Muscle of back (tissue), 11 donors: ENCODE results near the gene SLC25A14. TPM values are rescaled to one million over a fixed set of nuclear protein-coding genes. Genes with fewer than 3 reads are reported as not detected.
A peak's percentile ranks its signal among the peaks of the same experiment; 100 is the strongest.

Experiments
- DNase-seq, 3 donors: peaks; one replicate each; pipeline versions ENCODE4 v3.0.0 to v3.0.0-alpha.2; 2013
- polyA plus RNA-seq, 10 donors: library from polyadenylated mRNA; unstranded; fragments of 120-200 nt; gene quantifications; one replicate each; pipeline ENCODE4 v1.2.1, GENCODE V29; 2013; ENCODE audit not compliant: insufficient read length in 10 of 10

SLC25A14 gene
- polyA plus RNA-seq, 10 donors: 7.8 to 17.1 (median 9.6) TPM

- DNase-seq: no peak
These were observed 36.4 kb downstream of the SLC25A14 start for GRCh38 chrX:130376077-130376476.

GRCh38 chrX:130378024-130378669 lies 38.4 kb downstream of the SLC25A14 start:
- DNase-seq: no peak

DNA sequence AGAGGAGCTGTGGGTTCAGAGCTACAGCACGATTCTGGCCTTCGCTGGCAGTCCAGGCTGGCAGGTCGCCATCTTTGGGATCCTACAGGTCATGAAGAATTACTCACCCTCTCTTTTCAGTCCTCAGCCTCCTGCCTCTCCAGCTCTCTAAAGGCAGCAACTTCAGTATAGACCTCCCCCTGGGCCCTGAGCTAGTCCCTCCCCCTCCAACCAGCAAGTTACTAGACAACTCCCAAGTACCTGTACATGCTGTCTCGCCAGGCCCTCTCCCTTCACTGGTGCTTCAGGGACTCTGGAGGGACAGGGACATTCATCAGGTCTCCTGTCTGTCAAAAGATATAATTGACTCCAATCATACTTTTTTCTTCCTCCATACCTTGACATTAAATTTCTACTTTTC lies 45.8 kb downstream of the SLC25A14 start, which contains the start of gene GPR119:
TSS of gene GPR119 (minus strand) at position 155 of the 400 bp plus-strand sequence. CDS start 227 bp downstream, outside the sequence.
- DNase-seq: no peak

DNA sequence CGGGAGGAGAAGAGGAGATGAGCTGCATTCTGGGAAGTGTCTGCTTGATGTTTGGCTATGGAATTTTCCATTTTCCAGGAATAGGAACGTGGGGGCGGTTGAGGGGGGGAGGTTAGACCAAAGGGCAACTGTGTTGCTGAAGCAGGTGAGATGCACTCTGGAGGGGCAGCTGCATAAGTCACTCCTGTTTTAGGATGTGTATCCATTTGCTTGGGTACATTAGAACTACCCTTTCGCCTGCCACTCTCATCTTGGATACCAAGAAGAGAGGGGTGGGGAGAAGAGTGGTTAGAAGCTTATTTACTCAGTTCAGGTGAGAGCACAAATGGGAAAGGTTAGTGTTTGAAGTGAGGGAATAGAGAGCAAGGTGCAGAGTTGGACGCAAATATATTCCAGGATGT lies 46.7 kb downstream of the SLC25A14 start:
- no peak for DNase-seq

DNA sequence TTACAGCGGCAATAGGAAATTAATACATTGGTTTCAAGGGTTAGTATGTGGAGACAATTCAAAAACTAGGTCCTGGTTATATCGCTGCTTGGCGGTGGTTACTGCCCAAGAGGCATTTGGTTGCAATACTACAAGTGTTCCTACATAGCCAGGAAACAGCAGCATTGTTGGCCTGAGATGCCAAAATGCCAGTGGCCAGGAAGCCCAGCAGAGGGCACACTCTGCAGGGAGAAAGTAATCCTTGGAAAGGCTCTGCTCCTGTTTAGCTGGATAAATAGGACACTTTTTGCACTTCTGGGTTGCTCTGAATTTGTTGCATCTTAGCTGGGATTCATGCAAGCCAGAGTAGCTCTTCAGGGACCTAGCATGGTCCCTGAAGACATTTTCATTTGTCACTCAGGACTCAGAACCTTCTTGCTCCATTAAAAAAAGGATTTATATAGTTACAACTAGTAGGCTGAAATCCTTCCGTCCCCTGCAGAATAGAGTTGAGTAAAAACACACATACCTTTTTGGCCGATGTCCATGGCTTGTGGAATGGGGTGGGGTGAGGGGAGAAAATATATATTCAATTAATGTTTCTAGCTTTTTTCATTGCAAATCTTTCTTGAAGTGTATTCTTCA lies 53.8 kb downstream of the SLC25A14 start:
- DNase-seq: peak; percentile 6 to 30 (median 19)

GRCh38 chrX:130395341-130395740 lies 55.6 kb downstream of the SLC25A14 start:
- no peak for DNase-seq

DNA sequence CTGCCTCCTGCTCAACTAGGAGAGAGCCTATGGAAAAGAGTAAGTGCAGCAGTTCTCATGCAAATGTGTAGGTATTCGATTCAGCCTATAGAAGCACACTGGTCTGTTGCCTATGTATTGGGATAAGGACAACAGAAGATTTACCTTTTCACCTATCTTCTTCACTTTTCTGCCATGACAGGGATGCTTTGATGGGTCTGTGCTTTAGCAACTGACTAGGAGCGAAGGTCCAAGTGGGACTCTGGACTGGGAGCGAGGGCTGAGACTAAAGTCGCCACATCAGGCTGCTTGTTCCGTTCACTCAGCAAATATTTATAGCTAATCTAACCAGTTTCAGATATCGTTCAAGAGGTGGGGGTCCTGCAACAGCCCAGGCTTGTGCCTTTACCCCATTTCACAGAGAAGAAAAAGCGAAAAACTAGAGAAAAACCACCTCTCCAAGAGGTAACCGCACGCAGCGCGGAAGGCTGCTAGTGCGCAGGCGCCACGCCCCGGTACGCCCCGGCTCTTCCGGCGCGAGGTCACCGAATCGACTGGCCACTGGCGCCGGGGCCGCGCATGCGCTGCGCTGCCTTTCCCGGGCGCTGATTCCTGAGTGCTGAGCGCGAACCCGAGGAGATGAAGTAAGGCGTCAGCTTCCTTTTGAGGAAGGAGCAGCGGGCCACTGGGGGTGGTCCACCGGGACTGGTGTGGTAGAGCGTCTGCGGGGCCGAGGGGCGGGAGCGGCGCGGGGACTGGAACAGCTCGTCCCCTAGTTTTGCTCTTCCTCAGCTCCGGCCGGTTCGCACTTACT lies 61.9 kb downstream of the SLC25A14 start, which contains the start of gene RBMX2:
TSS of gene RBMX2 (plus strand) at position 573 of the 793 bp plus-strand sequence. CDS start at position 619, 46 bp downstream.
- DNase-seq: peak; percentile 67 to 88 (median 85)

DNA sequence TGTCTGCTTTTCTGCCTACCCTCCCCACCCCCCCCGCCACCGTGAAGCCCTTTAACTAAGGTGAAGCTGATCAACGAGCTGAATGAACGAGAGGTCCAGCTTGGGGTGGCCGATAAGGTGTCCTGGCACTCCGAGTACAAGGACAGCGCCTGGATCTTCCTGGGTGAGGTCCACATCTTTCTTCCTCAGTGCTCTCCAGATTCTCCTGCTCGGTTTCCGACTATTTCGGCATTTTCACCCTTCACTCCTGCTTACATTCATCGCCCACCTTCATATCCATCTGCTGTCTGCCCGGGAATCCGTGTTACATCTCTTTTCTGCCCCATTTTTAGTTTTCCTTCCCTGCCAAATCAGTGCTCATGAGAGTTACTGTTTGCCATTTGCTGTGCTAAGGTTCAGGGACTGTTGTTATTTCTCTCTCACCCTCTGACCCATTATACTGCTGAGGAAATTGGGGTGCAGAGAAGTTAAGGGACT lies 62.5 kb downstream of the SLC25A14 start:
- DNase-seq: no peak

GRCh38 chrX:130413415-130413814 lies 73.7 kb downstream of the SLC25A14 start:
- no peak for DNase-seq

- DNase-seq: no peak
These were observed 75.1 kb downstream of the SLC25A14 start for GRCh38 chrX:130414800-130415199.

GRCh38 chrX:130415201-130415600 lies 75.5 kb downstream of the SLC25A14 start:
- DNase-seq: no peak

GRCh38 chrX:130416785-130417184 lies 77.1 kb downstream of the SLC25A14 start:
- DNase-seq: no peak

GRCh38 chrX:130418066-130418465 lies 78.3 kb downstream of the SLC25A14 start:
- no peak for DNase-seq

DNA sequence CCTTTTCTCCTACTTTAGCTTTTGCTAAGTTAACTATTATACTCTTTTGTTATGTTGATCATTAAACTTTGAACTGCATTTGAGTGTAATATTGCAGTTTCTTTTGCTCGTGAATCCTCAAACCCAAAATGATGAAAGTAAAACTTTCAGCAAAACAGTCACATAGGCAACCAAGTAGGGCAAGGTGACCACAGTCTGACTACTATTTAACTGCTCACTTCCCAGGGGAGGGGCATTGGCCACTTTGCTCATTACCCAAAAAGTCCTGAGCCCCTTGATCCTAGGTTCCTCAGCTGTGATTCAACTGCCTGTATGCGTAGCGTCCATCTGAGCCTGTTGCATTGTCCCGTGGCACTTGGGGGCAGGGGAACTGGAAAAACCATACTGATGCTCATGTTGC lies 79.0 kb downstream of the SLC25A14 start:
- no peak for DNase-seq

DNA sequence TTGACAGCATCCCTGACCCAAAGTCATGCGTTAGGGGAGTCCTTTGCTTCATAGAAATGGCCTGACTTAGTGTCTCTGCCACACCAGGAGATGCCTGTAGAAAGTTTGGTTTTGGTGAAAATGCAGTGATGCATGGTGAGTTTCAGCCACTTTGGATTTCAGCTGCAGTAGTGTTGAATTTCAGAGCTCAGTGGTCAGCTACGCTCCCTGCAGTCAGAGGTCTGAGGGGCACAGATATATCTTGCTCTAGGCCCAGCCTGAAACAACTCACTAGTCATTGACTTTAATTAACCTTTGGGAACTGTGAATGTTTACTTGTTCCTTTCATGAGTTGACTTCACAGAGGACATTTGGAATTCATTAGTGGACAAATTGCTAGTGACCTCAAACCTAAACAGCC lies 79.5 kb downstream of the SLC25A14 start:
- DNase-seq: no peak

Other genes with a start within 250 kb of the SLC25A14 start
- 10 to 100 TPM in 8 of 10 donors, 1 to 10 TPM in 2; 9.8 to 15.9 (median 12.0) TPM for gene ELF4, start 229.4 kb upstream of the SLC25A14 start, polyA plus RNA-seq
- gene AIFM1, start 174.1 kb upstream of the SLC25A14 start, polyA plus RNA-seq: 10 to 100 TPM; 19.9 to 28.1 (median 24.0) TPM
- gene RAB33A, start 168.0 kb upstream of the SLC25A14 start, polyA plus RNA-seq: under 1 TPM; 0.27 to 0.75 (median 0.47) TPM
- gene ZNF280C, start 71.0 kb upstream of the SLC25A14 start, polyA plus RNA-seq: 1 to 10 TPM; 4.3 to 9.0 (median 7.1) TPM
- not detected for gene GPR119, start 45.8 kb downstream of the SLC25A14 start, polyA plus RNA-seq
- gene RBMX2, start 62.1 kb downstream of the SLC25A14 start, polyA plus RNA-seq: 10 to 100 TPM; 19.1 to 23.6 (median 21.1) TPM